ENCODE results near the gene GSTT2. TPM values are rescaled to one million over a fixed set of nuclear protein-coding genes. Genes with fewer than 3 reads are reported as not detected.

Gene GSTT2
- polyA plus RNA-seq, 1 donor (not counting 4 experiments of a cell fraction or from before 2014, with no cell fraction given), result 0.24 TPM

DNA sequence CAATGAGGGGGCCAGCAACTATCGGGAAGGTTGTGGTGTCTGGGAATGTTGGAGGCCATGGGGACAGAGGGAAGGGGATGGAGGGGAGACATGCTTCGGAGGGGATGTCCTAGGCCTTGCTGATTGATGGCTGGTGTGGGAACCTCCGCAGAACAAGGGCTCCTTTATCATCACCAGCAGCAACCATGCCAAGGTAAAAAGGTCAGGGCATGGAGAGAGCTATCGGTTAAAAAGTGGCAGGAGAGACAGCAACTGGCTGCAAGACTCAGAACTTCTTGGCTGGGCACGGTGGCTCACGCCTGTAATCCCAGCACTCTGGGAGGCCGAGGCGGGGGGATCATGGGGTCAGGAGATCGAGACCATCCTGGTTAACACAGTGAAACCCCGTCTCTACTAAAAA lies 22.3 kb downstream of the GSTT2 start:
- Histone ChIP-seq H3K36me3 (ENCODE audit: control insufficient read depth in 2 of 2, extremely low read depth in 1 of 2, insufficient read depth in 2 of 2, low read length in 2 of 2) (no peaks in the 10 kb centered on the region), H3K9ac (ENCODE audit: control insufficient read depth, extremely low read depth, insufficient read depth, low read length) (no peak overlapping the region), H3K9me3 (ENCODE audit: control insufficient read depth, low read depth, low read length) (no peaks in the 10 kb centered on the region), H4K20me1 (ENCODE audit: control insufficient read depth, extremely low read depth, insufficient read depth, low read length) (no peaks in the 10 kb centered on the region), H3K4me3 (ENCODE audit: control insufficient read depth in 2 of 3, extremely low read depth in 1 of 3, insufficient read depth in 2 of 3, low read depth in 1 of 3, low read length in 3 of 3) (no peak overlapping the region), H3K4me2 (ENCODE audit: control insufficient read depth, extremely low read depth, insufficient read depth, low read depth, low read length) (no peak overlapping the region), H3K27me3 (ENCODE audit: control insufficient read depth, extremely low read depth, insufficient read depth, low read length) (no peaks in the 10 kb centered on the region), H3K4me1 (ENCODE audit: control insufficient read depth, extremely low read depth, insufficient read depth, low read length) (no peaks in the 10 kb centered on the region), H3K27ac (ENCODE audit: control insufficient read depth, insufficient read depth, low read length) (no peak overlapping the region), H3K9me1 (ENCODE audit: control insufficient read depth, extremely low read depth, insufficient read depth, low read length) (no peaks in the 10 kb centered on the region), H2AFZ (ENCODE audit: control insufficient read depth, low read length) (no peak overlapping the region), H3K79me2 (ENCODE audit: control insufficient read depth, insufficient read depth, low read length) (no peaks in the 10 kb centered on the region)
- no peak for FAIRE-seq
- TF ChIP-seq, protein P1, sequence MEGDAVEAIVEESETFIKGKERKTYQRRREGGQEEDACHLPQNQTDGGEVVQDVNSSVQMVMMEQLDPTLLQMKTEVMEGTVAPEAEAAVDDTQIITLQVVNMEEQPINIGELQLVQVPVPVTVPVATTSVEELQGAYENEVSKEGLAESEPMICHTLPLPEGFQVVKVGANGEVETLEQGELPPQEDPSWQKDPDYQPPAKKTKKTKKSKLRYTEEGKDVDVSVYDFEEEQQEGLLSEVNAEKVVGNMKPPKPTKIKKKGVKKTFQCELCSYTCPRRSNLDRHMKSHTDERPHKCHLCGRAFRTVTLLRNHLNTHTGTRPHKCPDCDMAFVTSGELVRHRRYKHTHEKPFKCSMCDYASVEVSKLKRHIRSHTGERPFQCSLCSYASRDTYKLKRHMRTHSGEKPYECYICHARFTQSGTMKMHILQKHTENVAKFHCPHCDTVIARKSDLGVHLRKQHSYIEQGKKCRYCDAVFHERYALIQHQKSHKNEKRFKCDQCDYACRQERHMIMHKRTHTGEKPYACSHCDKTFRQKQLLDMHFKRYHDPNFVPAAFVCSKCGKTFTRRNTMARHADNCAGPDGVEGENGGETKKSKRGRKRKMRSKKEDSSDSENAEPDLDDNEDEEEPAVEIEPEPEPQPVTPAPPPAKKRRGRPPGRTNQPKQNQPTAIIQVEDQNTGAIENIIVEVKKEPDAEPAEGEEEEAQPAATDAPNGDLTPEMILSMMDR (optimal IDR thresholded peaks at IDR 0.05 in 1 of 3, IDR thresholded peaks at IDR 0.05 in 1 of 3, conservative IDR thresholded peaks at IDR 0.05 in 1 of 3; ENCODE audit: extremely low read depth in 1 of 3, insufficient read depth in 2 of 3, low read length in 3 of 3), result no peak
- no peak for TF ChIP-seq EZH2 (IDR thresholded peaks at IDR 0.05; ENCODE audit: low read length)
- dilution Hi-C loops (cut with MboI; ENCODE audit: extremely low pct_ligation_motif_present, low sequenced_read_pairs), result no loop called here
- no peak for DNase-seq (ENCODE audit: low read depth, low spot score)

DNA sequence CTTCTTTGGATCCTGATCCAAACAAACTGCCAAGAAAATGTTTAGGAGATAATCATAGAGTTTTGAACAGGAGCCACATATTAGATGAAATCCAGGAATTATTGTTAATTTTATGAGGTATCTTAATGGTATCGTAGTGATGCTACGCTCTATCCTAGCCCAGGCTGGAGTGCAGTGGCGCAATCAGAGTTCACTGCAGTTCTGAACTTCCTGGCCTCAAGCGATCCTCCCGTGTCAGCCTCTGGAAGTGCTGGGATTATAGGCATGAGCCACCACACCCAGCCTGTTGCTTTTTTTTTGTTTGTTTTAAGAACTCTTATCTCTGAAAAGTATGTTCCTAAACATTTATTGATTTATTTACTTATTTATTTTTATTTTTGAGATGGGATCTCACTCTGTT lies 22.9 kb downstream of the GSTT2 start:
- no peak for TF ChIP-seq EZH2 (IDR thresholded peaks at IDR 0.05; ENCODE audit: low read length)
- TF ChIP-seq, protein P1 (optimal IDR thresholded peaks at IDR 0.05 in 1 of 3, IDR thresholded peaks at IDR 0.05 in 1 of 3, conservative IDR thresholded peaks at IDR 0.05 in 1 of 3; ENCODE audit: extremely low read depth in 1 of 3, insufficient read depth in 2 of 3, low read length in 3 of 3), result no peak
- H3K27me3 ChIP-seq (ENCODE audit: control insufficient read depth, extremely low read depth, insufficient read depth, low read length), result no peaks in the 10 kb centered on the region
- dilution Hi-C loops (cut with MboI; ENCODE audit: extremely low pct_ligation_motif_present, low sequenced_read_pairs), result no loop called here
- H4K20me1 ChIP-seq (ENCODE audit: control insufficient read depth, extremely low read depth, insufficient read depth, low read length), result no peaks in the 10 kb centered on the region
- H3K4me2 ChIP-seq (ENCODE audit: control insufficient read depth, extremely low read depth, insufficient read depth, low read depth, low read length), result no peak overlapping the region
- no peak overlapping the region for H3K9ac ChIP-seq (ENCODE audit: control insufficient read depth, extremely low read depth, insufficient read depth, low read length)
- H2AFZ ChIP-seq (ENCODE audit: control insufficient read depth, low read length), result no peak overlapping the region
- DNase-seq (ENCODE audit: low read depth, low spot score) (no peak), FAIRE-seq (no peak)
- no peaks in the 10 kb centered on the region for H3K4me1 ChIP-seq (ENCODE audit: control insufficient read depth, extremely low read depth, insufficient read depth, low read length)
- no peaks in the 10 kb centered on the region for H3K79me2 ChIP-seq (ENCODE audit: control insufficient read depth, insufficient read depth, low read length)
- no peaks in the 10 kb centered on the region for H3K9me1 ChIP-seq (ENCODE audit: control insufficient read depth, extremely low read depth, insufficient read depth, low read length)
- H3K27ac ChIP-seq (ENCODE audit: control insufficient read depth, insufficient read depth, low read length), result no peak overlapping the region
- H3K36me3 ChIP-seq (ENCODE audit: control insufficient read depth in 2 of 2, extremely low read depth in 1 of 2, insufficient read depth in 2 of 2, low read length in 2 of 2), result no peaks in the 10 kb centered on the region
- H3K4me3 ChIP-seq (ENCODE audit: control insufficient read depth in 2 of 3, extremely low read depth in 1 of 3, insufficient read depth in 2 of 3, low read depth in 1 of 3, low read length in 3 of 3), result no peak overlapping the region
- H3K9me3 ChIP-seq (ENCODE audit: control insufficient read depth, low read depth, low read length), result no peaks in the 10 kb centered on the region
